Measurements from ENCODE around the gene NPAS3. TPM values are rescaled to one million over a fixed set of nuclear protein-coding genes. Genes with fewer than 3 reads are reported as not detected.

Gene NPAS3
- total RNA-seq, 6 donors from 2014 or later: 0.30 to 0.77 (median 0.59) TPM; not detected in 2

DNA sequence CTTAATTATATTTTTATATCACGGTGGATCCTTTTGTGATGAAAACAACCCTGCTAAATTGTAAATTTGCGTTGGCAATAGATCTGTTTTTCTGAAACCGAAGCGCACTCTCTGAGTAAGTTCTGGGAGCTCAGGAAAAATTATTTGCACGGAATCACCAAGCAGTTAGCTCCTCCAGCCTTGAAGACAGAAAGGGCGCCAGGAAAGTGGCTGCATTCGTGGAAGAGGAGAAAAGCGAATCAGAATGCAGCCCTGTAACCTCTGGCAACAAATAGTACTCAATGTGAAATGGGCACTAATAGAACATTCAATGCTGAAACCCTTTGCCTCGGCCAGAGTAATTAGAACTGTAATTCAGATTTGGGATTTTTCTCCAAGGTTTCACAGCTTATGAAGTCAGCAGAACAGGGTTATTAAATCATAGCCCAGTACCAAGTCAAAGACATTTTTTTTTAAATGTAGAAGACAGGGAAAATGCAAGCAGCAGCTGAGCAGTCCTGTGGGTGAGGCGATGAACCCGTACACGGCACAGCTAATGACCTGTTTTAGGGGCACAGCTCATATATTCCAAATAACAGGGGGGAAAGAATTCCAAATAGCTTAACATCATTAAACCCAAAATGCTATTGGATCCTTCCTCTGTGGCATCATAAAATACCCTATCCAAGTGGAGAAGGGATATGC is 760.8 kb downstream of the NPAS3 start:
- no peak for DNase-seq
- Histone ChIP-seq H3K27ac (no peak overlapping the region), H3K9me3 (no peaks in the 10 kb centered on the region), H3K36me3 (no peaks in the 10 kb centered on the region), H3K4me3 (no peak overlapping the region), H3K27me3 (peaks cover 0 to 2% (median 0%) of the 10 kb centered on the region in 4 donors), H3K4me1 (no peaks in the 10 kb centered on the region)
- TF ChIP-seq EP300 (IDR thresholded peaks at IDR 0.05) (no peak), POLR2AphosphoS5 (IDR thresholded peaks at IDR 0.05) (no peak), POLR2A (IDR thresholded peaks at IDR 0.05) (no peak)
- TF ChIP-seq, protein P1, sequence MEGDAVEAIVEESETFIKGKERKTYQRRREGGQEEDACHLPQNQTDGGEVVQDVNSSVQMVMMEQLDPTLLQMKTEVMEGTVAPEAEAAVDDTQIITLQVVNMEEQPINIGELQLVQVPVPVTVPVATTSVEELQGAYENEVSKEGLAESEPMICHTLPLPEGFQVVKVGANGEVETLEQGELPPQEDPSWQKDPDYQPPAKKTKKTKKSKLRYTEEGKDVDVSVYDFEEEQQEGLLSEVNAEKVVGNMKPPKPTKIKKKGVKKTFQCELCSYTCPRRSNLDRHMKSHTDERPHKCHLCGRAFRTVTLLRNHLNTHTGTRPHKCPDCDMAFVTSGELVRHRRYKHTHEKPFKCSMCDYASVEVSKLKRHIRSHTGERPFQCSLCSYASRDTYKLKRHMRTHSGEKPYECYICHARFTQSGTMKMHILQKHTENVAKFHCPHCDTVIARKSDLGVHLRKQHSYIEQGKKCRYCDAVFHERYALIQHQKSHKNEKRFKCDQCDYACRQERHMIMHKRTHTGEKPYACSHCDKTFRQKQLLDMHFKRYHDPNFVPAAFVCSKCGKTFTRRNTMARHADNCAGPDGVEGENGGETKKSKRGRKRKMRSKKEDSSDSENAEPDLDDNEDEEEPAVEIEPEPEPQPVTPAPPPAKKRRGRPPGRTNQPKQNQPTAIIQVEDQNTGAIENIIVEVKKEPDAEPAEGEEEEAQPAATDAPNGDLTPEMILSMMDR (IDR thresholded peaks at IDR 0.05): no peak
- no peak for ATAC-seq (ENCODE audit: low FRiP score in 2 of 2)
- WGBS, 2 donors: 87 to 90% methylated on average over 12 of the region's 12 CpGs

DNA sequence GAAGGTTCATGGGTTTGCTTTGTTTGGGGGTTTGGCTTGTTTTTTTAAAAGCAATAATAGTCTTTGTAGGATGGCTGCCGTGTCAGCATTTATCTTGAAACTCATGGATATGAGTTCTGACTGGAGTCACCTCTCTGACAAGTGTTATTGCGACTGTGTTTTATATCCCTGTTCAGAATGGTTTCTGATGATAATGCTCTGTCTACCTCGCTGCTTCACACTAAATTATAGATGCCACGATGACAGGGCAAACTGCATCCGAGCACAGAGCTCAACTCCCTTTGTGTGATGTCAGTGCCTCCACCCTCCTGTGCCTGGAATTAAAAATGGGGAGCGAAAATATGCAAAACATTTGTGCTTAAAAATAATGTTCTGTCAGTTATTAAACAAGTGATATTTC is 761.4 kb downstream of the NPAS3 start:
- DNase-seq: no peak
- WGBS, 2 donors: 74 to 77% methylated on average over 6 of the region's 6 CpGs
- Histone ChIP-seq H3K27me3 (peaks cover 0 to 2% (median 0%) of the 10 kb centered on the region in 4 donors), H3K4me1 (no peaks in the 10 kb centered on the region), H3K4me3 (no peak overlapping the region), H3K9me3 (no peaks in the 10 kb centered on the region), H3K36me3 (no peaks in the 10 kb centered on the region), H3K27ac (no peak overlapping the region)
- ATAC-seq (ENCODE audit: low FRiP score in 2 of 2): no peak
- TF ChIP-seq EP300 (IDR thresholded peaks at IDR 0.05): no peak
- TF ChIP-seq, protein P1 (IDR thresholded peaks at IDR 0.05): no peak
- TF ChIP-seq POLR2A (IDR thresholded peaks at IDR 0.05): no peak
- no peak for TF ChIP-seq POLR2AphosphoS5 (IDR thresholded peaks at IDR 0.05)

DNA sequence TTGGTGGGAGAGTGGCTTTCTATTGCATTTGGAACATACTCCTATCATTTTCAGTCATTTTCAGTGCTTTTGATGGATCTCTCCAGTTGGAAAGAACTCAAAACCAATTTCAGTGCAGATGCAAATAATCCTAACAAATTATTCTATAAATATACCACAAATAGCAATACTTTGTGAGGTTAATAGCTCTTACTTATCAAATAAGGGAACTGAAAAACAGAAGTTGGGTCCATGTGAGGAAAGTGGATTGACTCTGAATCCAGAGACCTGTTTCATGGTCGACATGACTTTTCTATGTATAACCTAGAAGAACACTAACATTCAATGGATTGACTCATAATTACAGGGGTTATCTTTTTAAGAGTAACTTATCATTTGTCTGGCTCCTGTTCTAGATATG is 763.6 kb downstream of the NPAS3 start:
- TF ChIP-seq, protein P1 (IDR thresholded peaks at IDR 0.05): no peak
- no peak for TF ChIP-seq POLR2A (IDR thresholded peaks at IDR 0.05)
- no peaks in the 10 kb centered on the region for H3K4me1 ChIP-seq
- no peaks in the 10 kb centered on the region for H3K36me3 ChIP-seq
- no peak overlapping the region for H3K27ac ChIP-seq
- DNase-seq (no peak), ATAC-seq (ENCODE audit: low FRiP score in 2 of 2) (no peak)
- H3K27me3 ChIP-seq: peaks cover 0 to 2% (median 0%) of the 10 kb centered on the region in 4 donors
- no peak overlapping the region for H3K4me3 ChIP-seq
- H3K9me3 ChIP-seq: no peaks in the 10 kb centered on the region
- 79 to 81% methylated on average over 1 of the region's 1 CpG for WGBS, 2 donors

DNA sequence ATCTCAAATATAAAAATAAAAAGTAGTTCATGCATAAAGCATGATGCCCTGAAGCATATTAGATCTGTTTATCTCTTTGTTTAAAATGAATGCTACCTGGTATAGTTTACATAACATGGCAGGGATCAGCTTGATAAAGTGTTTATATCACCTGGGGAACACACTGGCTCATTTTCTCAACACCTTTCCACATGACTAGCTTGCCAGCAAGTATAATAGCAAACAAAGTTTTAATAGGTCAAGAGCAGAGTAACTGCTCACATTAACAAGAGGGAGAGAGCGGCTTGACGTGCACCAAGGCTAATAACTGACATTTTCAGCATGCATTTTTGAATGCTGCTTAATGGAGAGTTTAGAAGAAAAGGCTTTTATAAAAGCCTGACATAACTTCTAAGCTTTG is 765.8 kb downstream of the NPAS3 start:
- H3K27ac ChIP-seq: no peak overlapping the region
- H3K9me3 ChIP-seq: no peaks in the 10 kb centered on the region
- no peaks in the 10 kb centered on the region for H3K36me3 ChIP-seq
- no peaks in the 10 kb centered on the region for H3K27me3 ChIP-seq
- ATAC-seq (ENCODE audit: low FRiP score in 2 of 2): no peak
- DNase-seq: no peak
- WGBS, 2 donors: 71 to 77% methylated on average over 2 of the region's 2 CpGs
- no peak overlapping the region for H3K4me3 ChIP-seq
- H3K4me1 ChIP-seq: no peaks in the 10 kb centered on the region
- TF ChIP-seq EP300 (IDR thresholded peaks at IDR 0.05) (no peak), POLR2AphosphoS5 (IDR thresholded peaks at IDR 0.05) (no peak), POLR2A (IDR thresholded peaks at IDR 0.05) (no peak)
- TF ChIP-seq, protein P1 (IDR thresholded peaks at IDR 0.05): no peak

GRCh38 chr14:33705490-33705889 is 766.8 kb downstream of the NPAS3 start:
- Histone ChIP-seq H3K4me1 (no peaks in the 10 kb centered on the region), H3K9me3 (no peaks in the 10 kb centered on the region), H3K27me3 (no peaks in the 10 kb centered on the region), H3K36me3 (no peaks in the 10 kb centered on the region), H3K4me3 (no peak overlapping the region), H3K27ac (no peak overlapping the region)
- 81 to 82% methylated on average over 7 of the region's 7 CpGs for WGBS, 2 donors
- ATAC-seq (ENCODE audit: low FRiP score in 2 of 2) (no peak), DNase-seq (no peak)
- TF ChIP-seq POLR2A (IDR thresholded peaks at IDR 0.05) (no peak), EP300 (IDR thresholded peaks at IDR 0.05) (no peak), POLR2AphosphoS5 (IDR thresholded peaks at IDR 0.05) (no peak)
- TF ChIP-seq, protein P1 (IDR thresholded peaks at IDR 0.05): no peak
